Measurements from ENCODE around the gene SPON1.
"Not testable (repeated sequence)": the region's sequence is repeated elsewhere in the genome, so short reads cannot be mapped to it uniquely, and the experiment has no call there.

The SPON1 gene

DNA sequence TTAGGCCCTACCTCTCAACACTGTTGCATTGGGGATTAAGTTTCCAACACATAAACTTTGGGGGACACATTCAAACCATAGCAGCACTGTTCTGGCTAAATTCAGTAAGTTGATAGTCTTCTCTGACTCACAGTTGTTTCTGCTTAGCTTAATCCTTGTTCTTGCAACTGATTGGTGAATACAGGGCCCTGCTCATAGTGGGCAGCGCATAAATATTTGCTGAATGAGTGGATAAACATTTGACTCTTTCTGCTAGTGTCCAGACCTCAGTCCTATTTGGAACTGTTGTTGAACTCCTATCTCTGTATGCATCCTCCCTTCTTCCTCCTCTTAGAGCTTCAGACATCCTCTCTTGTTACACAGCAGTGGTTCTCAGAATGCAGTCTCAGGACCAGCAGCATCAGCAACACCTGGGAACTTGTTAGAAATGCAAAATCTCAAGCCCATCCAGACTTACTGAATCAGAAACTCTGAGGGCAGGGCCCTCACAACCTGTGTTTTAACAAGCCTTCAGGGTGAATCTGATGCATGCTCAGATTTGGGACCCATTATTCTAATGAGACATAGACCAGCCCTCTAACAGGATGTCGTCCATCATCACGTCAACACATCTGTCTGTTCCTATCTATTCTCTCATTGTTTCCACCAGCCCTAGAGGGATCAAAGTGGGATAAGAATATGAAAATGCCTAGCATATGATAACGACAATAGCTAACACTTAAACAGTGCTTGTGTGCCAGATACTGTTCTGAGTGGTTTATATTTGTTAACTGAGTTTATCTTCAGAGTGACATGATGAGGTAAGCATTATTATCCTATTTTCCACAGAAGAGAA is 22.3 kb downstream of the SPON1 start:
- no peak for DNase-seq (ENCODE audit: low spot score)

DNA sequence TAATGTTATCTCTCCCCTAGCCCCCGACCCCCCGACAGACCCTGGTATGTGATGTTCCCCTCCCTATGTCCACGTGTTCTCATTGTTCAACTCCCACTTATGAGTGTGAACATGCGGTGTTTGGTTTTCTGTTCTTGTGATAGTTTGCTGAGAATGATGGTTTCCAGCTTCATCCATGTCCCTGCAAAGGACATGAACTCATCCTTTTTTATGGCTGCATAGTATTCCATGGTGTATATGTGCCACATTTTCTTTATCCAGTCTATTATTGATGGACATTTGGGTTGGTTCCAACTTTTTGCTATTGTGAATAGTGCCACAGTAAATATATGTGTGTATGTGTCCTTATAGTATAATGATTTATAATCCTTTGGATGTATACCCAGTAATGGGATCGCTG is 24.2 kb downstream of the SPON1 start:
- DNase-seq (ENCODE audit: low spot score): not testable (repeated sequence)

DNA sequence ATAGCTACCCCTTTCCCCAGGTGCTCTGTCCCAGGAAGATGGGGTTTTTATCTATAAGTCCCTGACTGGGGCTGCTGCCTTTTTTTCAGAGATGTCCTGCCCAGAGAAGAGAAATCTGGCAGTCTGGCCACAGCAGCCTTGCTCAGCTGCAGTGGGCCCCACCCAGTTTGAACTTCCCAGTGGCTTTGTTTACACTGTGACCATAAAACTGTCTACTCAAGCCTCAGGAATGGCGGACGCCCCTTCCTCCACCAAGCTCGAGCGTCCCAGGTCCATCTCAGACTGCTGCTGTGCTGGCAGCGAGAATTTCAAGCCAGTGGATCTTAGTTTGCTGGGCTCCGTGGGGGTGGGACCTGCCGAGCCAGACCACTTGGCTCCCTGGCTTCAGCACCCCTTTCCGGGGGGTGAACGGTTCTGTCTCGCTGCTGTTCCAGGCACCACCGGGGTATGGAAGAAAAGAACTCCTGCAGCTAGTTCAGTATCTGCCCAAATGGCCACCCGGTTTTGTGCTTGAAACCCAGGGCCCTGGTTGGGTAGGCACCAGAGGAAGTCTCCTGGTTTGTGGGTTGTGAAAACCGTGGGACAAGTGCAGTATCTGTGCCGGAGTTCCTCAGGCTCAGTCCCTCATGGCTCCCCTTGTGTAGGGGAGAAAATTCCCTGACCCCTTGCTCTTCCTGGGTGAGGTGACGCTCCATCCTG is 29.8 kb downstream of the SPON1 start:
- DNase-seq (ENCODE audit: low spot score): not testable (repeated sequence)

DNA sequence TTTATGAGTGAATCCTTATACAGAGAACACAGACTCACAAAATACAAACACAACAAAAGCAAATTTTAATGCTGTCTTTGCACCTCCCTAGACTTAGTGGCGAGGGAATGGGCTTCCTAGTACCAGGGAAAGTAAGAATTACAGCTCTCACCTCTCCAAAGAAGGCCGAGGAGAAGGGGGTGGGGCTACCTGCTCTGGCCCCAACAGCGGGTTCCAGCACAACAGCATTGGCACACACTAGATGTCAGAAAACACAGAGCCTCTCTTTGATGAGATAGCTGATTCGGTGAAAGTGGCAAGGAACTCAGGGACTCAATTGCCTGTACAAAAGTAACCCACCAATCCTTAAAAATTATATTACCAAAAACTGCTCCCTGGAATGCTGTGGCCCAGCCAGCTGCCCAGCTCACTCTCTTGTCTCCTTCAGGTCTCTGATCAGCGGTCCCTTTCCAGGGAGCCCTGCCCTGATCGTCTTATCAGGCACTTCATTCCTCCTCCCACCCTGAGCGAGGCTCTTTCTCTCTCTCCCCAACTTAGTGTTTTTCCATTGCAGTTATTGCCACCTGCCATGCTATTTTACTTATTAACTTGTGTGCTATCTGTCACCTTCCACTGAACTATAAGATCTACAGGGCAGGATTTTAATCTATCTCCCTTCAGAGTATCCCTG is 30.7 kb downstream of the SPON1 start:
- DNase-seq (ENCODE audit: low spot score): no peak

DNA sequence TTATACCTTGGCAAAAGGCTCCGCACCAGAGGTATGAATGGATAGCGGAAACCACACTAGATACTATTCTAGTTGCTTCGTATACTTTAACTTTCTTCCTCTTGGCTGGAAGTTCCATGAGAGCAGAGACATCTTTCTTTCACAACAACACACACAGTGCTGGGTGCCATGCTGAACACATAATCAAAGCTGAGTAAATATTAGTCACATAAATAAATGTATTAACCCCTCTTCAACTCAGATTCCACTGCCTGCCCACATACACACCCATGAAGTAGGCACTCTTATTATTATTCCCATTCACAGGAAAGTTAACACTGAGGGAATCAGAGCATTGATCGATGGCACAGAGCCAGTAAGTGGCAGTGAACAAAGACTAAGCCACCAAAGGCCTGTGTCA is 35.4 kb downstream of the SPON1 start:
- DNase-seq (ENCODE audit: low spot score): no peak

DNA sequence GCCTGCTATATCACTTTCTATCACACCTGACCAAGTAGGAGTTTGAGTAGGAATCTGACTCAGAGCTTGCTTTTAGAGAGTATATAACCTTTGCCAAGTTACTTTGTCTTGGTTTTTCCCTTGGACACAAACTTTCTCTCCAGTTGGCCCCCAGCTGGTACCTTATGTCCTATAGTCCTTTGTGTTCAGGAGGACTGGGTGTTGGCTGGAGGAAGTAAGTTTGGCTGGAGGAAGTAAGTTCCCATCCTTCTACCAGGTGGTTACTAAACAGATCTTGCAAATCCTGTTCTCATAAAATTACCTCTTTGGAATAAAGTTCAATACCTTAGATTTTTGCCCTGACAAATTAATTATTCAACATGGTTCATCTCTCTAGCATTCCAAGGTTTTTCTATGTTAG is 37.2 kb downstream of the SPON1 start:
- DNase-seq (ENCODE audit: low spot score): no peak

DNA sequence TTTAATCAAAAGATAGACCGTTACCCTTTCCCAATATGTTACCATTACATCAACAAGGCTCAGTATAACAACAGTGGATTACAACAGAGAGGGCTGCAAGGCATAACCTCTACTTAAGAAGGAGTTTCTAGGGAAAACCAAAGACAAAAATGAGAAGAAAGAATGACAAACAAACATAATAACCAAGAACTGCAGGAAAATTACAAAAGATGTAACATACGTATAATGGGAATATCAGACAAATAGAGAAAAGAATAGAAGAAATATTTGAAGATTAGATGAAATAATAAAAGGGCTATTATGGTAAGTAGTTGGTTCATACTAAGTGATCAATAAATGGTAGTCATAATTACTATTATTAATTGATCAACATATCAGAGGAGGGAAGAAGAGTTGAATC is 39.1 kb downstream of the SPON1 start:
- no peak for DNase-seq (ENCODE audit: low spot score)

DNA sequence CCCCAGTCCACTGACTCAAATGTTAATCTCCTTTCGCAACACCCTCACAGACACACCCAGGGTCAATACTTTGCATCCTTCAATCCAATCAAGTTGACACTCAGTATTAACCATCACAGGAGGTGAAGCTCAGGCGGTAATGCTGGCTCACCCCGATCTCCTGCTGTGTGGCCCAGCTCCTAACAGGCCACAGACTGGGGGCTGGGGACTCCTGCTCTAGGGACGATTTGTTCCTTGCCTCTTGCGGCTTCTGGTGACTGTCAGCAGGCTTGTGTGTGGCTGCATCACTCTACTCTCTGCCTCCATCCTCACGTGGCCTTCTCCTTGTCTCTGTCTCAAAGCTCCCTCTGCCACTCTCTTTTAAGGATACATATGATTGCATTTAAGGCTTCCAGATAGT is 45.0 kb downstream of the SPON1 start:
- DNase-seq (ENCODE audit: low spot score): no peak

DNA sequence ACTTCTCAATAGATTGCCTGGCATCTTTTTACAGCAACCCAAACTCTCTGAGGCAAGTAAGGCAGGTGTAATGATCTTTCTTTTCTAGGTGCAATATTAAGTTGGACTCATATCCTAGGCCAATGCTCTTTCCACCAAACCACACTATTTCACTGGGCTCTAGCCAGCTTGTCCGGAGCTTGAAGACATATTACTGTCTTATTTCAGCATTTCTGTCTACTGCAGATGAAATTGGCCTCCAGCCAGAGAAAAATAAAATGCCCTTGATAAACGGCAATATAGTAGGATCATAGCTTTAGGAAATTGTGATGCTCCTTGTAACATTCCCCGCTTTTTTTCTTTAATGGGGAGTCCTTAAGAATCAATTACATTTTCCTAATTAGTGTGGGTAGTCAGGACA is 48.1 kb downstream of the SPON1 start:
- no peak for DNase-seq (ENCODE audit: low spot score)

DNA sequence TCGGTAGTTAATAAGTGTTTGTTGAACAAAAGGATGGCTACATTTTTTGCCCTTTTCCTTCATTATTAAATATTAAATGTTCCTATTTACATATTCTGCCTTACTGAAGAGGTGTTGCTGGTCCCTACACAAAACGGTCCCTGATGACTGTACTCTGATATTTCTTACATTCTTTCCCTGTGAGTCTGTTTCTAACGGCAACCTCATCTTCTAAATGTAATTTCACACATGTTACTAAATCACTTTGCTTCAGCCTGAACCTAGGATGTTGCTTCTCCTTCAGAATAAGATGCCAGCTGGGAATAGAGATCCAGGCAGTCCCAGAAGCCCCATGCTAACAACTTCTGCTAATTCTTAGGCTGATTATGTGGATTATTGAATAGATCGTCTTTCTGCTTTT is 50.3 kb downstream of the SPON1 start:
- DNase-seq (ENCODE audit: low spot score): no peak

DNA sequence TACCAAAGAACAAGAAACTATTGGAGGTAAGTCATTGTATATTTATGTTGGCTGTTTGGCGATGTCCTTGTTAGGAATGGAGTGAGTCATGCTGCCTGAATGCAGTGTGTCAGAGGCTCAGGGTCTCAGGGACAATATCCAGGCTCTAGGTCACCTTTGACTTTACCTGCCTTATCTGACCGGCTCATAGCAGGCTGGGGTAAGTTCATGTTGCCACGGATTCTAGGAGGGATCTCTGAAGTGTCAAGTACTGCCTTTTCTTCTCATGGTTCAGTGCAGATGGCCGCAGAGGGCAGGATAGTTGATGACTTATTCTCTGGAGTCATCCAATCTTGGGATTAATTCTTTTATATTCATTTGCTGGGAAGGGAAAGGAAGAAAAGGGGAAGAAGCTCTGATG is 53.2 kb downstream of the SPON1 start:
- DNase-seq (ENCODE audit: low spot score): no peak

DNA sequence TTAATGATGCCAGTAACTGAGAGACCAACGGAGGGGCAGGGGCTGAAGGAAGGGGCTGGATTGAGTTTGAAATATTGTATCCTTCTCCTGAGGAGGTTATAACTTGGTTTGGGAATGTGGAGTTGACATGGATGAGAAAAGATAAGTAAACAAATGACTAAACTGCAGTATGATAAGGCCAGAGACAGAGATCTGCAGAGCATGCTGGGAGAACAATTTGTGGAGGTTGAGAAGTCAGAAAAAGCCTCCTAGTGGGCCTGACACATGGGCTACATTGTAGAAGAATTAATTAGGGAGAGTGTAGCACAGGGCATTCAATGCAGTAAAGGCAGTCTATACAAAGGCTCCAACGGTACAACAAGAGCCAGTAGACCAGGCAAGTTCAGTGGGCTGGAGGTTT is 55.9 kb downstream of the SPON1 start:
- DNase-seq (ENCODE audit: low spot score): no peak

DNA sequence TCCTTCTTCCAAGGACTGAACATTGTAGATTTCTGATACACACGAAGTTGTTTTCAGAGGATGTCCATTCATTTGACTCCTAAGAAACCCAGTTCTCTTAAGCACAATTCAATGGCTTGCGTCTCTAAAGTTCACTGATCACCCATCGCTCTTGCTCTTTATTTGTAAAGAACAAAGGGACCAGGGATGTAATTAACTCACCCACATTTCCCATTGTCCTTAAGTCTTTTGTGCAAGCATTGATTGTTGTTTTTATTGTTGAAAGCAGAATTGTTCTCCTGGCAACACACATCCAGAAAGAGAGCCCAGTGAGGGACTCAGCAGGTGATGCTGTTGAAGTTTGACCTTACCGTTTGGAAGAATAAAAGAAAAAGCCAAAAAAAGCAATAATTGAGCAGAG is 59.2 kb downstream of the SPON1 start:
- no peak for DNase-seq (ENCODE audit: low spot score)

DNA sequence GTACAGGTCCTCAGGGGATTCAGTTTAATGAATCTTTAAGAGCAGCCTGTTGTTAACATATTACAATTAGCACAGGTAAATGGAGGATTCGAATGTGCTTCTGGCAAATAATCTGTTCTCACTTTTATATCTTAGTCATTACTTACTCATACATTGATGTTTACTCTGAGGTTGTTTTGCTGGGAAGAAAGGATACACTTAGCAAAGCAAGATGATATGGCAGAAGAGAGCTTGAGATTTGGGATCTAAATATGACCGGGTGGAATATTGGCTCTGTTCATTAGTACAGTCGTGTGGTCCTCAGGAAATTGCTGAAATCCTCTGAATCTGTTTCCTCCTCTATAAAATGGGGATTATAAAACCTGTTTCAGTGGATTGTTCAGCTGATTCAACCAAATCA is 59.7 kb downstream of the SPON1 start:
- no peak for DNase-seq (ENCODE audit: low spot score)

DNA sequence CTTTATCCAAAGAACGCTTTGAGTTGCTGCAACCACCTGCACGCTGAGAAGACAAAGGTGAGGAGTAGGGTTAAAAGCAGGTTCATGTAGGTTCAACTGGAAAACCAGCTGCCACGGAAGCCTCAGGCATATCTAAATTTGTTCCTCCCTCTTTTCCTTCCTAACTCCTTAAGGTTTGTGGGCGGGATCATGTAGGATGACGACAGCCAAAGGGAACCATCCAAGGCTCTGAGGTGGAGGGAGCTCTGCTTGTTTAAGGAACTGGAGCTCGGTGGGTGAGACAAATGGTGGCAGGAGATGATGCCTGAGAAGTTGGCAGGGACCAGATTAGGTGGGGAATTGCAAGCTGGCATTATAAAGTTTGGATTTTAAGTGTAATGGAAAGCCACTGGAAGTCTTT is 60.3 kb downstream of the SPON1 start:
- no peak for DNase-seq (ENCODE audit: low spot score)

DNA sequence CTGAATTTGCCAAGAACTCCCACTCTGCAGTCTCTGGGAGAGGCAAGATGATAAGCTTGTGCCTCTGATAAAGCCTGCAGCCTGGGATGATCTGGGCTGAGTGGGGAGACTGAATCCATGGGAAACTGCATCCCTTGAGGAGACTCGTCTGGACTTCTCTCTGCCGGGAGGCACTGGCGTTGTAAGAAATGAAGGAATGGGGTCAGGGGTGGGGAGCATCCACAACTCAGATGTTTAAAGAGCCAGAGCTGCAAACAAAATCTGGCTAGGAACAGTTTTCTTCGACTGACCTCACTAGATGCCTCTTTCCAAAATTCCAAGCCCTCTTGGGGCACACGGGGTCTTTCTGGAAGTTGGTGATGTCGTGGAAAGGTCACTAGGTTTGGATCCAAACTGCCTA is 64.4 kb downstream of the SPON1 start:
- DNase-seq (ENCODE audit: low spot score): no peak

DNA sequence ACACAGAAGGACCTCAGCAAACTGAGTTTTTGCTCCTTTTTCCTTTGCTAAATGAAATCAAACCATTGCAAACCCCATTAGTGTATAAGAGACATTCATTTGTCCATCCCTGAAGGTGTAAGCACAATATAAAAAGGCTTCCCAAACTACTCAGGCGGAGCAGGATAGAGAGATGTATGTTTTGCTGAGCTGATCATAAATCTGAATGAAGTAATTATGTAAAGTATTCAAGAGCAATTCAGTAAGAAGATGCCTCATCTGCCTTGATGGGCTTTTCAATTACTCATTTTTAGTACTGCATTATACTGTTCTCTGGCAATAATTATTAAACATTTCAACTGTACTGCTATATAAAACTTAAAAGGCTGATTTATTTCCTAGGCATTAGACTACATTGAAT is 65.0 kb downstream of the SPON1 start:
- no peak for DNase-seq (ENCODE audit: low spot score)

DNA sequence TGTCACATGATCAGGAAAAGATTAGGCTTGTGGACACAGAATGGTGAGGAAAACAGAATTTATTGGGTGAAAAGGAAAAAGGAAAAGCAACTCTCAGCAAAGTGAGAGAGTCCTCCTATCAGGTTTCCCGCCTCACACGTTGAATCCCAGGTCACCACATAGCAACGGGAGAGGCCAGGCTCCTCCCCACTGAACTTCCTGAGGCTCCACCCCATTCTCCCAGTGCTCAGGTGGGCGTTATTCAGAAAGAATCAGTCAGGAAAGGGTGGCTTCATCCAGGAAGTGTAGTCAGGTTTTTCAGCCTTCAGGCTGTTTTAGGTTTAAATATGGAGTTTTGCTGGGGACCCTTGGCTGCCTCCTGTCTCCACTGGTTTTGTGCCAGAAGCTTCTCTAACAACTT is 66.9 kb downstream of the SPON1 start:
- DNase-seq (ENCODE audit: low spot score): no peak

DNA sequence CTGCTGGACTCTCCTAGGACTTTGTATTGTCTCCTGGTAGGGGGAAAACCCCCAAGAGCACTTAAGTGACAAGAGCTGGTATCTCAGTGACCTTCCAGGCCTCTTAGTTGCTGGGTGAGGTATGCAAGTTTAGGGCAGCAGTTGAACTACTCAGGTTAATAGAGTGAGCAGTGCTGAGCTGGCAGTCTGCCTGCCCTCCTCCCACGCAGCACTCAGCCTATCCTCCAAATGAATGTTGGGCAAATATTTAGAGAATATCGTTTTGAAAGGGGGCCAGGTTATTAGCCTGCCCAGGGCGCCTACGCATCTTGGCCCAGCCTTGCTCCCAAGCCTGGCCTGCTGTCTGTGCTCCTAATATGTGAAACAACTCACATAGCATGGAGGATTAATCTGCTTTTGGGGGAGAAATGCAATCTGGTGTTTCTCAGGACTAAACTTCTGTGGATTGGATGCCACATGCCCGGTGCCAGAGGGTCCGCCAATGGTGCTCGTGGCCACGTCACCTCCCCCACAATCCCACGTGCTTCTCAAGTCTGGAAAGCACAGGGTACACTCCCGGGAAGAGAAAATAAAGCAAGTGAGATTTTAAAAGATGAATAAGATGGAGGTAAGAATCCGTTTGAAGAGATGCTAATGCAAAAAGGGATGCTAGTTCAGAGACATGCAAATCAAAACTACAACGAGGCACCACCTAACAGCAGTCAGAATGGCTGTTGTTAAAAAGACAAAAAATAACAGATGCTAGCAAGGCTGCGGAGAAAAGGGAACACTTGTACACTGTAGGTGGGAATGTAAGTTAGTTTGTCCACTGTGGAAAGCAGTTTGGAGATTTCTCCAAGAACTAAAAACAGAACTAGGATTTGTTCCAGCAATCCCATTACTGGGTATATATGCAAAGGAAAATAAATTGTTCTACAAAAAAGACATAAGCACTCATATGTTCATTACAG is 67.7 kb downstream of the SPON1 start:
- DNase-seq (ENCODE audit: low spot score): no peak

DNA sequence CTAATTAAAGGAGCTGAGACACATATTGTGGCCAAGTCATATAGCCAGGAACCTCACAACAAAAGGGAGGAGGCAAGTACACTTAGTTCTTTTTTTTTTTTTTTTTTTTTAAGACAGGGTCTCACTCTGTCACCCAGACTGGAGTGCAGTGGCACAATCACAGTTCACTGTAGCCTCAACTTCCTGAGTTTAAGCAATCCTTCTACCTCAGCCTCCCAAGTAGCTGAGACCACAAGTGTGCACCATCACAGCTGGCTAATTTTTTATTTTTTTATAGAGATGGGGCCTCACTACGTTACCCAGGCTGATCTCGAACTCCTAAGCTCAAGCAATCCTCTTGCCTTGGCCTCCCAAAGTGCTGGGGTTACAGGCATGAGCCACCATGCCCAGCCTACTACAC is 73.0 kb downstream of the SPON1 start:
- DNase-seq (ENCODE audit: low spot score): not testable (repeated sequence)

DNA sequence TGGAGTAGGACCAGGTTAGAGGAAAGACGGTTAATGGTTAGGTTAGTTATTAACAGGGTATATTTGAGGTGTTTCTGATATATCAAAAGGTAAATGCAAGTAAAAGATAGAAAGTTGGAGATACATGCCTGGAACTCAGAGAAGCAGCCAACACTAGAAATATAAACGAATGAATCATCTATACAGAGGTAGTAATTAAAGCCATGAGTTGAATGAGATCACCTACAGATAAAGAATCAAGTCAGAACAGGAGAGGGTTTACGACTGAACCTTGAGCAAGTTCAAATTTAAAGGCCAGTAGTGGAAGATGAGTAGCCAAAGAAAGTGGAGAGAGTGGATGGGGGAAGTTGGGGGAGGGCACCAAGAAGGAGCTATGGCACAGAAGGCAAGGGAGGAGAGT is 73.9 kb downstream of the SPON1 start:
- no peak for DNase-seq (ENCODE audit: low spot score)

DNA sequence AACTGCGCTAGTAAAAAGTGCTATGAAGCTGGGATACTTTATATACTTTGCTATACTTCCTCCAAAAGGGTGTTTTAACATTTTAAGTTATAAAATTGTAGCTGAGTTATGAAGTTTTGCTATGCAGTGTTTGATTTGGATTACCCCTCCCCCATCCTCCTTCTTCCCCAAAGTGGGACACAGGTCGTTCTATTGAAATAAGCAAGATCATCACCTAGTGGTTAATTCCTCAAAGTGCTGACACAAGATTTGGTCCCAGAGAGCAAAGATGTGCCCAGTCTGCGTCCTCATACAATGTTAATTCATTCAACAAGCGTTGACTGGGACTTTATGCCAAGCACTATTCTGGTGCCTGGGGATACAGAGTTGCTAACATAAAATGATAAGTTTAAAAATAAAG is 78.5 kb downstream of the SPON1 start:
- no peak for DNase-seq (ENCODE audit: low spot score)

Data from hematopoietic multipotent progenitor cell treated with erythropoietin and hydrocortisone succinate and interleukin-3 and kit ligand, for 15 days (in vitro differentiated cells).